ENCODE results near the gene ISG15.
A peak's percentile ranks its signal among the peaks of the same experiment; 100 is the strongest.
"Not testable (repeated sequence)": the region's sequence is repeated elsewhere in the genome, so short reads cannot be mapped to it uniquely, and the experiment has no call there.

ISG15 gene

DNA sequence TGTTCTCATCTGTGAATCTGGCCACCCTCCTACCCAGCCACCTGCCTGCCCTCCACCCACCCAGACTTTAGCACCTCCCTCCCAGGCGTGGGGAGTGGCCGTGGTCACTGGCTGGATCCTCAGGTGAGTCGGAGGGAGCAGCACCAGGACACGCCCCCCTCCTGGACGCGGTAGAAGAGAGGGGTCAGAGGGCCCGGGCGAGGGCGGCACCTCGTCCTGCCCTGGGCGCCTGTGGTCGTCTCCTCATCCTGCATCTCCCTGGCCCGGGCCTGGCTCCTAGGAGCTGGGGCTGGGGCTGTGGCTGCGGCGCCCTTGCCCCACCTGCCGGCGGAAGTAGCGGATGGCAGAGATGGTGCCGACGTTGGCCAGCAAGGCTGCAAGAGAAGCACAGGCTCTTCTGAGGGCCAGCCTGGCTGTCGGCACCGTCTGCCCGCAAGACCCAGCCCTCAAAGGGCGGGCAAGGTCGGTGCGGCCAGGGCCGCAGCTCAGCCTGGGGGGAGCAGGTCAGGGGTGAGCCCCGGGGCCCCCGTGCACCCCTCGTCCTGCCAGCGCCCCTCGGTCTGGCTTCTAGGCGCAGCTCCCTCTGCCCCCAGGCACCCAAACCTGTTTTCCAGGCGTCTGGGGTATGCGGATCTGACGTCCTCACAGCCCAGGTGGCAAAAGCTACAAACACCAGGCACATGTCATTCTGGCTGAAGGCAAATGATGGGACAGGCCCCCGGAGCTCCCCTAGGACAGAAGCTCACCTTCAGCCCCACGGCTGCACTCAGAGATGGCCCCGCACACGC is 37.2 kb upstream of the ISG15 start:
- peak; percentile 38 for DNase-seq (ENCODE audit: low read depth)
- peak; percentile 40 for TF ChIP-seq CTCF (conservative IDR thresholded peaks at IDR 0.05; ENCODE audit: control insufficient read depth, insufficient read depth, low read depth, low read length)
- no peak overlapping the region for H3K4me3 ChIP-seq (ENCODE audit: control insufficient read depth, low read depth, low read length)

GRCh38 chr1:976791-977190 is 36.5 kb upstream of the ISG15 start:
- H3K4me3 ChIP-seq (ENCODE audit: control insufficient read depth, low read depth, low read length): not testable (repeated sequence)

GRCh38 chr1:978069-978834 is 35.0 kb upstream of the ISG15 start:
- H3K4me3 ChIP-seq (ENCODE audit: control insufficient read depth, low read depth, low read length): no peak overlapping the region
- TF ChIP-seq CTCF (conservative IDR thresholded peaks at IDR 0.05; ENCODE audit: control insufficient read depth, insufficient read depth, low read depth, low read length): no peak
- DNase-seq (ENCODE audit: low read depth): no peak

More at GRCh38 chr1:976791-977190, 36.5 kb upstream of the ISG15 start:
- DNase-seq (ENCODE audit: low read depth): not testable (repeated sequence)

GRCh38 chr1:978835-979743 is 34.2 kb upstream of the ISG15 start:
- no peak for DNase-seq (ENCODE audit: low read depth)
- no peak for TF ChIP-seq CTCF (conservative IDR thresholded peaks at IDR 0.05; ENCODE audit: control insufficient read depth, insufficient read depth, low read depth, low read length)
- no peak overlapping the region for H3K4me3 ChIP-seq (ENCODE audit: control insufficient read depth, low read depth, low read length)

DNA sequence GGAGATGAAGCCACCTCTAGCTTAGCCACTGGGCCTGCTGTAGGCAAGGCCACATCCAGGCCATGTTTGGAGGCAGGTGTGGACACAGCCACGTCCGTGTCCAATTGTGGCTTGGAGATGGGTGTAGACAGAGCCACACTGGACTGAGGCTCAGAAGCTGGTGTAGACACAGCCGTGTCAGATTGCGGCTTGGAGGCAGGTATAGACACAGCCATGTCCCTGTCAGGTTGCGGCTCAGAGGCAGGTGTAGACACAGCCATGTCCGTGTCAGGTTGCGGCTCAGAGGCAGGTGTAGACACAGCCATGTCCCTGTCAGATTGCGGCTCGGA is 33.6 kb upstream of the ISG15 start:
- TF ChIP-seq CTCF (conservative IDR thresholded peaks at IDR 0.05; ENCODE audit: control insufficient read depth, insufficient read depth, low read depth, low read length): no peak
- no peak overlapping the region for H3K4me3 ChIP-seq (ENCODE audit: control insufficient read depth, low read depth, low read length)
- DNase-seq (ENCODE audit: low read depth): no peak

GRCh38 chr1:980137-980571 is 33.1 kb upstream of the ISG15 start:
- TF ChIP-seq CTCF (conservative IDR thresholded peaks at IDR 0.05; ENCODE audit: control insufficient read depth, insufficient read depth, low read depth, low read length): no peak
- DNase-seq (ENCODE audit: low read depth): no peak
- no peak overlapping the region for H3K4me3 ChIP-seq (ENCODE audit: control insufficient read depth, low read depth, low read length)

Measured in fibroblast of mammary gland (primary cell).